HEK293T (cell line): Measurements from ENCODE around the gene C3.

Source experiments
- ARNT ChIP-seq: fragments of 450-650 bp; IDR thresholded peaks from 2 replicates; pipeline ENCODE4 v1.6.1; 2017; ENCODE audit warnings: mild to moderate bottlenecking
- BHLHE40 ChIP-seq: fragments of 450-650 bp; IDR thresholded peaks from 2 replicates; pipeline ENCODE4 v1.6.1; 2016; ENCODE audit warnings: mild to moderate bottlenecking, moderate library complexity, borderline replicate concordance
- CTBP1 ChIP-seq: fragments of 450-650 bp; IDR thresholded peaks from 2 replicates; pipeline ENCODE4 v1.6.1; 2016; ENCODE audit warnings: borderline replicate concordance
- ELF4 ChIP-seq: fragments of 450-650 bp; IDR thresholded peaks from 2 replicates; pipeline ENCODE4 v1.6.1; 2017; ENCODE audit warnings: antibody characterized with exemption
- FOXA1 ChIP-seq: fragments of 450-650 bp; IDR thresholded peaks from 2 replicates; pipeline ENCODE4 v1.6.1; 2016; ENCODE audit warnings: mild to moderate bottlenecking
- FOXM1 ChIP-seq: fragments of 450-650 bp; IDR thresholded peaks from 2 replicates; pipeline ENCODE4 v1.6.1; 2017; ENCODE audit warnings: mild to moderate bottlenecking, borderline replicate concordance
- HDGF ChIP-seq: fragments of 450-650 bp; IDR thresholded peaks from 2 replicates; pipeline ENCODE4 v1.6.1; 2017; ENCODE audit warnings: antibody characterized with exemption, borderline replicate concordance
- LEF1 ChIP-seq: fragments of 450-650 bp; IDR thresholded peaks from 2 replicates; pipeline ENCODE4 v1.6.1; 2017; ENCODE audit warnings: mild to moderate bottlenecking, borderline replicate concordance
- SP1 ChIP-seq: fragments of 450-650 bp; IDR thresholded peaks from 2 replicates; pipeline ENCODE4 v1.6.1; 2017
- SUZ12 ChIP-seq: fragments of 450-650 bp; IDR thresholded peaks from 2 replicates; pipeline ENCODE4 v1.6.1; 2016; ENCODE audit warnings: mild to moderate bottlenecking
- TARDBP ChIP-seq: fragments of 450-650 bp; IDR thresholded peaks from 2 replicates; pipeline ENCODE4 v1.6.1; 2016
- ZNF384 ChIP-seq: fragments of 450-650 bp; IDR thresholded peaks from 2 replicates; pipeline ENCODE4 v1.6.1; 2016

- TF ChIP-seq FOXM1 = no peak
- no peak for TF ChIP-seq FOXA1
- no peak for TF ChIP-seq SP1
- no peak for TF ChIP-seq SUZ12
- no peak for TF ChIP-seq BHLHE40
- no peak for TF ChIP-seq ARNT
- TF ChIP-seq ELF4 = no peak
- TF ChIP-seq LEF1 = no peak
- no peak for TF ChIP-seq HDGF
- TF ChIP-seq CTBP1 = no peak
- no peak for TF ChIP-seq TARDBP
- no peak for TF ChIP-seq ZNF384
Measured at GRCh38 chr19:6692027-6692426, 28.4 kb downstream of the C3 start.
